HepG2 (cell line): ENCODE results near the gene RAB17. TPM values are rescaled to one million over a fixed set of nuclear protein-coding genes. Genes with fewer than 3 reads are reported as not detected.
A peak's percentile ranks its signal among the peaks of the same experiment; 100 is the strongest.

ENCODE experiments used
- AKAP8 ChIP-seq: sonication (generic); formaldehyde crosslinking; IDR thresholded peaks from 2 replicates; pipeline ENCODE4 v1.5.1; 2020; ENCODE audit warnings: mild to moderate bottlenecking, missing genetic modification reagents
- CENPT ChIP-seq: sonication (generic); formaldehyde crosslinking; IDR thresholded peaks from 2 replicates; pipeline ENCODE4 v1.8.0; 2022; ENCODE audit warnings: low read depth, mild to moderate bottlenecking, moderate library complexity, missing genetic modification reagents
- GABPA ChIP-seq, 2 experiments: IDR thresholded peaks; 2 replicates each; pipeline ENCODE4 v1.6.1; 2011 to 2016; ENCODE audit warnings: low read depth in 2 of 2, low read length in 1 of 2, missing biosample characterization in 1 of 2, missing genetic modification characterization in 1 of 2
- HOXA3 ChIP-seq: sonication (generic); formaldehyde crosslinking; IDR thresholded peaks from 2 replicates; pipeline ENCODE4 v1.5.0; 2020; ENCODE audit warnings: missing genetic modification reagents
- MBNL3 ChIP-seq: fragments of 250-450 bp; sonication (Bioruptor Pico); conservative IDR thresholded peaks from 2 replicates; pipeline ENCODE4 v1.8.0; 2022; ENCODE audit warnings: mild to moderate bottlenecking, inconsistent platforms
- RCOR2 ChIP-seq: IDR thresholded peaks from 2 replicates; pipeline ENCODE4 v1.6.1; 2016; ENCODE audit warnings: missing biosample characterization, missing genetic modification reagents
- SSRP1 ChIP-seq: IDR thresholded peaks from 2 replicates; pipeline ENCODE4 v1.6.1; 2016; ENCODE audit warnings: control low read depth
- TBX2 ChIP-seq: sonication (generic); formaldehyde crosslinking; IDR thresholded peaks from 2 replicates; pipeline ENCODE4 v1.5.0; 2020; ENCODE audit warnings: missing genetic modification reagents, mild to moderate bottlenecking, borderline replicate concordance
- TOPORS ChIP-seq: sonication (generic); formaldehyde crosslinking; IDR thresholded peaks from 2 replicates; pipeline ENCODE4 v1.8.0; 2023; ENCODE audit warnings: mild to moderate bottlenecking, missing genetic modification reagents
- ZNF12 ChIP-seq: sonication (generic); formaldehyde crosslinking; IDR thresholded peaks from 2 replicates; pipeline ENCODE4 v1.5.0; 2020; ENCODE audit warnings: missing genetic modification reagents
- ZNF280D ChIP-seq: sonication (generic); formaldehyde crosslinking; IDR thresholded peaks from 2 replicates; pipeline ENCODE4 v1.5.1; 2020; ENCODE audit warnings: mild to moderate bottlenecking, missing genetic modification reagents
- ZNF761 ChIP-seq: sonication (generic); formaldehyde crosslinking; conservative IDR thresholded peaks from 2 replicates; pipeline ENCODE4 v1.4.0; 2020; ENCODE audit warnings: mild to moderate bottlenecking, missing genetic modification reagents
- ZNF776 ChIP-seq: sonication (generic); formaldehyde crosslinking; IDR thresholded peaks from 2 replicates; pipeline ENCODE4 v1.4.0; 2020; ENCODE audit warnings: mild to moderate bottlenecking, missing genetic modification reagents
- polyA plus RNA-seq, 8 experiments: library from polyadenylated mRNA; depleted of rRNA in 3 of 8; stranded (reverse) in 7 of 8; unstranded in 1 of 8; fragments of >200 nt; fragmentation: Illumina TruSeq in 4 of 8; extraction: Trizol in 4 of 8; gene quantifications; 2 replicates each; pipeline versions ENCODE4 v1.2.1 to v1.2.3, GENCODE V29; 2011 to 2016; ENCODE audit warnings: low read depth in 4 of 8, missing spikeins in 1 of 8, mixed read lengths in 1 of 8; ENCODE audit not compliant: insufficient read depth in 1 of 8
- total RNA-seq, 5 experiments: library from RNA; depleted of rRNA; stranded (reverse); fragments of >200 nt; fragmentation: Illumina TruSeq; extraction: Trizol; gene quantifications; 2 replicates each; pipeline ENCODE4 v1.2.3, GENCODE V29; 2016; ENCODE audit warnings: low read depth in 1 of 5
- TF ChIP-seq, protein P1 (sequence below): sonication (generic); formaldehyde crosslinking; IDR thresholded peaks from 2 replicates; pipeline ENCODE4 v1.5.0; 2020; ENCODE audit warnings: mild to moderate bottlenecking, missing genetic modification reagents
- TF ChIP-seq, protein P2 (sequence below): sonication (generic); formaldehyde crosslinking; conservative IDR thresholded peaks from 2 replicates; pipeline ENCODE4 v1.5.0; 2020; ENCODE audit warnings: missing genetic modification reagents
- TF ChIP-seq, protein P3 (sequence below): sonication (generic); formaldehyde crosslinking; IDR thresholded peaks from 2 replicates; pipeline ENCODE4 v1.4.0; 2020; ENCODE audit warnings: missing genetic modification reagents

The RAB17 gene
- total and polyA plus RNA-seq, 2 of the 13 experiments (the other 11 are each of a cell fraction or from before 2014, with no cell fraction given) = 68.0 to 124 TPM

DNA sequence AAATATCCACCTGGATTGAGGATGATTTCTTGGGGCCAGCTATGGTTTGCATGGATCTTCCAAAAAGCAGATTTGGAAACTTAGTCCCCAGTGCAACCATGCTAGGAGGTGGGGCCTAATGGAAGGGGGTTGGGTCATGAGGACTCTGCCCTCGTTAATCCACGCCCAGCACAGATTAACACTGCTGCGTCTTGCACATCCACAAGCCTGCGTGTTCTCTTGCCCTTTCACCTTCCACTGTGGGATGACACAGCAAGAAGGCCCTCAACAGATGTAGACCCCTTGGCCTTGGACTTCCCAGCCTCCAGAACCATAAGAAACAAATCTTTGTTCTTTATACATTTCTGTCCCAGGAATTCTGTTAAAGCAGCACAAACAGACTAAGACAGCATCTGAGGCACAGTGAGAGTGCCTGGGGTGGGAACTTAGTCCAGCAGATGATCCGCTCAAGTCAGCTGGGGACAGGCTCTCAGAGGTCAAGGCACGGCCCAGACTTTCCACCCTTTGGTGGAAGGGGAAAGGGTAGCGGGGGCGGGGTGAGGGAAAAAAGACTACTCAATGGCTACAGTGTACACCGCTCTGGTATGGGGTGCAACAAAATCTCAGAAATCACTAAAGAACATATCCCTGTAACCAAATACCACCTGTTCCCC, 2.4 kb downstream of the RAB17 start (continued):
- TF ChIP-seq, protein P1, sequence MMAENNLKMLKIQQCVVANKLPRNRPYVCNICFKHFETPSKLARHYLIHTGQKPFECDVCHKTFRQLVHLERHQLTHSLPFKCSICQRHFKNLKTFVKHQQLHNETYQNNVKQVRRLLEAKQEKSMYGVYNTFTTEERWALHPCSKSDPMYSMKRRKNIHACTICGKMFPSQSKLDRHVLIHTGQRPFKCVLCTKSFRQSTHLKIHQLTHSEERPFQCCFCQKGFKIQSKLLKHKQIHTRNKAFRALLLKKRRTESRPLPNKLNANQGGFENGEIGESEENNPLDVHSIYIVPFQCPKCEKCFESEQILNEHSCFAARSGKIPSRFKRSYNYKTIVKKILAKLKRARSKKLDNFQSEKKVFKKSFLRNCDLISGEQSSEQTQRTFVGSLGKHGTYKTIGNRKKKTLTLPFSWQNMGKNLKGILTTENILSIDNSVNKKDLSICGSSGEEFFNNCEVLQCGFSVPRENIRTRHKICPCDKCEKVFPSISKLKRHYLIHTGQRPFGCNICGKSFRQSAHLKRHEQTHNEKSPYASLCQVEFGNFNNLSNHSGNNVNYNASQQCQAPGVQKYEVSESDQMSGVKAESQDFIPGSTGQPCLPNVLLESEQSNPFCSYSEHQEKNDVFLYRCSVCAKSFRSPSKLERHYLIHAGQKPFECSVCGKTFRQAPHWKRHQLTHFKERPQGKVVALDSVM (CRISPR knock-in tag) = no peak
- peak; percentile 40; the same call in 1 of the 2 replicates for TF ChIP-seq ZNF12 (CRISPR knock-in tag)
- peak; percentile 43; the same call in 1 of the 2 replicates for TF ChIP-seq TBX2 (CRISPR knock-in tag)
- no peak for TF ChIP-seq SSRP1 (CRISPR knock-in tag)
- no peak for TF ChIP-seq CENPT (CRISPR knock-in tag)
- no peak for TF ChIP-seq AKAP8 (CRISPR knock-in tag)
- no peak for TF ChIP-seq ZNF280D (CRISPR knock-in tag)
- no peak for TF ChIP-seq ZNF776 (CRISPR knock-in tag)
- no peak for TF ChIP-seq RCOR2 (CRISPR knock-in tag)
- no peak for TF ChIP-seq ZNF761
- no peak for TF ChIP-seq GABPA (IDR thresholded peaks at IDR 0.05; ENCODE audit: low read depth, low read length)
- no peak for TF ChIP-seq GABPA (CRISPR knock-in tag; IDR thresholded peaks at IDR 0.05; ENCODE audit: low read depth)
- TF ChIP-seq, protein P2, sequence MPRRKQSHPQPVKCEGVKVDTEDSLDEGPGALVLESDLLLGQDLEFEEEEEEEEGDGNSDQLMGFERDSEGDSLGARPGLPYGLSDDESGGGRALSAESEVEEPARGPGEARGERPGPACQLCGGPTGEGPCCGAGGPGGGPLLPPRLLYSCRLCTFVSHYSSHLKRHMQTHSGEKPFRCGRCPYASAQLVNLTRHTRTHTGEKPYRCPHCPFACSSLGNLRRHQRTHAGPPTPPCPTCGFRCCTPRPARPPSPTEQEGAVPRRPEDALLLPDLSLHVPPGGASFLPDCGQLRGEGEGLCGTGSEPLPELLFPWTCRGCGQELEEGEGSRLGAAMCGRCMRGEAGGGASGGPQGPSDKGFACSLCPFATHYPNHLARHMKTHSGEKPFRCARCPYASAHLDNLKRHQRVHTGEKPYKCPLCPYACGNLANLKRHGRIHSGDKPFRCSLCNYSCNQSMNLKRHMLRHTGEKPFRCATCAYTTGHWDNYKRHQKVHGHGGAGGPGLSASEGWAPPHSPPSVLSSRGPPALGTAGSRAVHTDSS = no peak
- 0 out of 2 replicates have a peak, but pooled peaks have one; percentile 22 for TF ChIP-seq HOXA3 (CRISPR knock-in tag)
- TF ChIP-seq, protein P3, sequence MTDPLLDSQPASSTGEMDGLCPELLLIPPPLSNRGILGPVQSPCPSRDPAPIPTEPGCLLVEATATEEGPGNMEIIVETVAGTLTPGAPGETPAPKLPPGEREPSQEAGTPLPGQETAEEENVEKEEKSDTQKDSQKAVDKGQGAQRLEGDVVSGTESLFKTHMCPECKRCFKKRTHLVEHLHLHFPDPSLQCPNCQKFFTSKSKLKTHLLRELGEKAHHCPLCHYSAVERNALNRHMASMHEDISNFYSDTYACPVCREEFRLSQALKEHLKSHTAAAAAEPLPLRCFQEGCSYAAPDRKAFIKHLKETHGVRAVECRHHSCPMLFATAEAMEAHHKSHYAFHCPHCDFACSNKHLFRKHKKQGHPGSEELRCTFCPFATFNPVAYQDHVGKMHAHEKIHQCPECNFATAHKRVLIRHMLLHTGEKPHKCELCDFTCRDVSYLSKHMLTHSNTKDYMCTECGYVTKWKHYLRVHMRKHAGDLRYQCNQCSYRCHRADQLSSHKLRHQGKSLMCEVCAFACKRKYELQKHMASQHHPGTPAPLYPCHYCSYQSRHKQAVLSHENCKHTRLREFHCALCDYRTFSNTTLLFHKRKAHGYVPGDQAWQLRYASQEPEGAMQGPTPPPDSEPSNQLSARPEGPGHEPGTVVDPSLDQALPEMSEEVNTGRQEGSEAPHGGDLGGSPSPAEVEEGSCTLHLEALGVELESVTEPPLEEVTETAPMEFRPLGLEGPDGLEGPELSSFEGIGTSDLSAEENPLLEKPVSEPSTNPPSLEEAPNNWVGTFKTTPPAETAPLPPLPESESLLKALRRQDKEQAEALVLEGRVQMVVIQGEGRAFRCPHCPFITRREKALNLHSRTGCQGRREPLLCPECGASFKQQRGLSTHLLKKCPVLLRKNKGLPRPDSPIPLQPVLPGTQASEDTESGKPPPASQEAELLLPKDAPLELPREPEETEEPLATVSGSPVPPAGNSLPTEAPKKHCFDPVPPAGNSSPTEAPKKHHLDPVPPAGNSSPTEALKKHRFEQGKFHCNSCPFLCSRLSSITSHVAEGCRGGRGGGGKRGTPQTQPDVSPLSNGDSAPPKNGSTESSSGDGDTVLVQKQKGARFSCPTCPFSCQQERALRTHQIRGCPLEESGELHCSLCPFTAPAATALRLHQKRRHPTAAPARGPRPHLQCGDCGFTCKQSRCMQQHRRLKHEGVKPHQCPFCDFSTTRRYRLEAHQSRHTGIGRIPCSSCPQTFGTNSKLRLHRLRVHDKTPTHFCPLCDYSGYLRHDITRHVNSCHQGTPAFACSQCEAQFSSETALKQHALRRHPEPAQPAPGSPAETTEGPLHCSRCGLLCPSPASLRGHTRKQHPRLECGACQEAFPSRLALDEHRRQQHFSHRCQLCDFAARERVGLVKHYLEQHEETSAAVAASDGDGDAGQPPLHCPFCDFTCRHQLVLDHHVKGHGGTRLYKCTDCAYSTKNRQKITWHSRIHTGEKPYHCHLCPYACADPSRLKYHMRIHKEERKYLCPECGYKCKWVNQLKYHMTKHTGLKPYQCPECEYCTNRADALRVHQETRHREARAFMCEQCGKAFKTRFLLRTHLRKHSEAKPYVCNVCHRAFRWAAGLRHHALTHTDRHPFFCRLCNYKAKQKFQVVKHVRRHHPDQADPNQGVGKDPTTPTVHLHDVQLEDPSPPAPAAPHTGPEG (CRISPR knock-in tag) = no peak
- TF ChIP-seq MBNL3 (CRISPR knock-in tag) = no peak
- TF ChIP-seq TOPORS (CRISPR knock-in tag) = no peak
